HEK293 (cell line): ENCODE measurements around the gene TTC23.
A peak's percentile ranks its signal among the peaks of the same experiment; 100 is the strongest.

Source experiments
- CTCF ChIA-PET: fragments of 350-600 bp; formaldehyde crosslinking; extraction: SDS; loops from one replicate; lab custom pipeline; 2021; ENCODE audit warnings: antibody characterized with exemption; lab: Yijun Ruan, JAX
- POLR2A ChIA-PET: fragments of 300-600 bp; formaldehyde crosslinking; extraction: SDS; loops from one replicate; lab custom pipeline; 2020; ENCODE audit warnings: antibody characterized with exemption, inconsistent platforms; lab: Yijun Ruan, JAX
- H3K27ac ChIP-seq: fragments of 200-500 bp; sonication (Bioruptor generic); 2 replicates; pipeline ENCODE4 v1.5.1; 2014; ENCODE audit warnings: low read depth, low read length, control low read depth, inconsistent platforms; ENCODE audit errors: extremely low read depth
- H3K36me3 ChIP-seq, 2 experiments: fragments of 200-500 bp in 1 of 2; sonication (Bioruptor generic) in 1 of 2; 1 replicate in 1 of 2; 2 replicates in 1 of 2; pipeline ENCODE4 v1.5.1; 2014 to 2017; ENCODE audit warnings: inconsistent platforms in 2 of 2, low read length in 2 of 2; ENCODE audit not compliant: control insufficient read depth in 2 of 2, insufficient read depth in 1 of 2
- H3K4me1 ChIP-seq: fragments of 200-500 bp; sonication (Bioruptor generic); 2 replicates; pipeline ENCODE4 v1.5.1; 2014; ENCODE audit warnings: mild to moderate bottlenecking, low read length, inconsistent platforms; ENCODE audit not compliant: control insufficient read depth, insufficient read depth
- H3K4me3 ChIP-seq: 2 replicates; pipeline ENCODE4 v1.5.1; 2011; ENCODE audit warnings: low read depth, mild to moderate bottlenecking, control low read depth, low read length, moderate library complexity
- H3K9me3 ChIP-seq: fragments of 200-500 bp; sonication (Bioruptor generic); 2 replicates; pipeline ENCODE4 v1.5.1; 2014; ENCODE audit warnings: low read depth, low read length, inconsistent platforms; ENCODE audit not compliant: control insufficient read depth, insufficient read depth
- KLF17 ChIP-seq: fragments of 450-650 bp; formaldehyde crosslinking; IDR thresholded peaks from 2 replicates; pipeline ENCODE4 v1.5.1; 2016; ENCODE audit warnings: missing biosample characterization, missing genetic modification characterization
- REST ChIP-seq: fragments of 450-650 bp; formaldehyde crosslinking; IDR thresholded peaks from 2 replicates; pipeline ENCODE4 v1.5.1; 2016; ENCODE audit warnings: missing biosample characterization, missing genetic modification characterization
- SCRT2 ChIP-seq: fragments of 450-650 bp; formaldehyde crosslinking; IDR thresholded peaks from 2 replicates; pipeline ENCODE4 v1.5.1; 2016; ENCODE audit warnings: missing biosample characterization, missing genetic modification characterization
- TSHZ1 ChIP-seq: fragments of 450-650 bp; formaldehyde crosslinking; IDR thresholded peaks from 2 replicates; pipeline ENCODE4 v1.5.1; 2016; ENCODE audit warnings: missing biosample characterization, missing genetic modification characterization, borderline replicate concordance
- ZNF10 ChIP-seq: fragments of 450-650 bp; formaldehyde crosslinking; IDR thresholded peaks from 2 replicates; pipeline ENCODE4 v1.5.1; 2017; ENCODE audit warnings: missing biosample characterization, missing genetic modification characterization
- ZNF398 ChIP-seq: fragments of 450-650 bp; formaldehyde crosslinking; IDR thresholded peaks from 2 replicates; pipeline ENCODE4 v1.5.1; 2017; ENCODE audit warnings: missing biosample characterization, missing genetic modification characterization
- ZNF544 ChIP-seq: fragments of 450-650 bp; formaldehyde crosslinking; IDR thresholded peaks from 2 replicates; pipeline ENCODE4 v1.5.0; 2017; ENCODE audit warnings: missing biosample characterization, missing genetic modification characterization
- ZNF623 ChIP-seq: fragments of 450-650 bp; formaldehyde crosslinking; IDR thresholded peaks from 2 replicates; pipeline ENCODE4 v1.5.1; 2016; ENCODE audit warnings: missing biosample characterization, missing genetic modification characterization
- ZNF777 ChIP-seq: fragments of 450-650 bp; formaldehyde crosslinking; IDR thresholded peaks from 2 replicates; pipeline ENCODE4 v1.5.1; 2017; ENCODE audit warnings: missing biosample characterization, missing genetic modification characterization, borderline replicate concordance

The TTC23 gene

GRCh38 chr15:99125061-99125891 is 124.1 kb downstream of the TTC23 start:
- peaks cover 7% of the 10 kb centered on the region for H3K4me1 ChIP-seq
- POLR2A ChIA-PET: no interaction called here
- H3K36me3 ChIP-seq: peaks cover 0 to 47% of the 10 kb centered on the region in 2 experiments; a peak in 1 of 3 replicates
- H3K4me3 ChIP-seq: no peak overlapping the region
- TF ChIP-seq TSHZ1 (tag by site-specific recombination) (no peak), ZNF10 (no peak), SCRT2 (tag by site-specific recombination) (peak; percentile 75)
- H3K9me3 ChIP-seq: no peaks in the 10 kb centered on the region
- CTCF ChIA-PET: interaction anchor here (0.6 to 3.1 kb wide), 5 partner anchors 20 to 631 kb away, joined by 3 to 12 read pairs (median 7); partner anchors contain the start of gene SYNM
- no peak overlapping the region for H3K27ac ChIP-seq

GRCh38 chr15:99124641-99125040 is 124.7 kb downstream of the TTC23 start:
- H3K36me3 ChIP-seq: peaks cover 0 to 44% of the 10 kb centered on the region in 2 experiments; a peak in 1 of 3 replicates

More at GRCh38 chr15:99124641-99125040, 124.7 kb downstream of the TTC23 start:
- Histone ChIP-seq H3K4me1 (peaks cover 7% of the 10 kb centered on the region), H3K9me3 (no peaks in the 10 kb centered on the region), H3K4me3 (no peak overlapping the region), H3K27ac (no peak overlapping the region)
- CTCF ChIA-PET: interaction anchor here (0.6 to 3.1 kb wide), 4 partner anchors 19 to 632 kb away, joined by 3 to 12 read pairs (median 6); partner anchors contain the start of gene SYNM
- TF ChIP-seq ZNF777 (tag by site-specific recombination): no peak
- TF ChIP-seq ZNF10: no peak
- no peak for TF ChIP-seq REST
- TF ChIP-seq ZNF623 (tag by site-specific recombination): no peak
- TF ChIP-seq ZNF544: no peak
- TF ChIP-seq KLF17 (tag by site-specific recombination): no peak
- TF ChIP-seq ZNF398 (tag by site-specific recombination): no peak
- POLR2A ChIA-PET: interaction anchor here (1.2 to 1.4 kb wide), 2 partner anchors 9 to 19 kb away, joined by 4 to 9 read pairs; partner anchors contain the start of gene SYNM
